Muscle layer of duodenum (tissue), 2 donors: Measurements from ENCODE around the gene MVK.

ENCODE experiments used
- H3K27ac ChIP-seq: one replicate; pipeline ENCODE4 v1.7.0; 2013; ENCODE audit warnings: mild to moderate bottlenecking, low read length
- H3K27me3 ChIP-seq: one replicate; pipeline ENCODE4 v1.7.0; 2013; ENCODE audit warnings: low read depth, mild to moderate bottlenecking, control low read depth, low read length
- H3K36me3 ChIP-seq, 2 donors: one replicate each; pipeline ENCODE4 v1.7.0; 2013; ENCODE audit warnings: low read length in 2 of 2, control low read depth in 1 of 2, mild to moderate bottlenecking in 1 of 2; ENCODE audit not compliant: insufficient read depth in 2 of 2, control insufficient read depth in 1 of 2
- H3K4me1 ChIP-seq, 2 donors: one replicate each; pipeline ENCODE4 v1.7.0; 2013; ENCODE audit warnings: low read length in 2 of 2, mild to moderate bottlenecking in 2 of 2, control low read depth in 1 of 2, moderate library complexity in 1 of 2; ENCODE audit not compliant: insufficient read depth in 2 of 2, control insufficient read depth in 1 of 2
- H3K4me3 ChIP-seq, 2 donors: one replicate each; pipeline ENCODE4 v1.7.0; 2013; ENCODE audit warnings: low read length in 2 of 2, low read depth in 1 of 2, mild to moderate bottlenecking in 1 of 2
- H3K9me3 ChIP-seq, 2 donors: one replicate each; pipeline ENCODE4 v1.7.0; 2013; ENCODE audit warnings: low read length in 2 of 2, control low read depth in 1 of 2, mild to moderate bottlenecking in 1 of 2; ENCODE audit not compliant: control insufficient read depth in 1 of 2
- donor health status: healthy.

Gene MVK

DNA sequence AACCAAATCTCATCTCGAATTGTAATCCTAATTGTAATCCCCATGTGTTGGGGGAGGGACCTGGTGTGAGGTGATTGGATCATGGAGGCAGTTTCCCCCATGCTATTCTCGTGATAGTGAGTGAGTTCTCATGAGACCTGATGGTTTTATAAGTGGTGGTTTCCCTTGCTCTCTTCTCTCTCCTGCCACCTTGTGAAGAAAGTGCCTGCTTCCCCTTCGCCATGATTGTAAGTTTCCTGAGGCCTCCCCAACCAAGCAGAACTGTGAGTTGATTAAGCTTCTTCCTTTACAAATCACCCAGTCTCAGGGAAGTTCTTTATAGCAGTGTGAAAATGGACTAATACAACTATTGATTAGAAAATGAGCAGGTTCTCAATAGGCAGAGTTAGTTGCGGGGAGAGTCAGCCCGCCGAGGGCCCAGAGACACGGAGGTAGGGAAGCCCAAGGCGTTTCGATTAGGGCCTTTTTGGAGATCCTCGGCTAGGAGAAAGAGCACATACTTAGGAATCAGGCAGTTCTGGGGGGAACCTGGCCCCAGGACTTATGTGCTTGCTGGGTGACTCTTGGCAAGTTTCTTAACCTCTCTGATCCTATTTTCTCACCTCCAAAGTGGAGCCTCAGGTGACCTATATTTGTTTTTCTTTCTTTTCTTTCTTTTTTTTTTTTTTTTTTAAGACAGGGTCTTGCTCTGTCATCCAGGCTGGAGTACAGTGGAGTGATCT lies 65.7 kb downstream of the MVK start:
- no peak overlapping the region for H3K4me3 ChIP-seq
- no peaks in the 10 kb centered on the region for H3K9me3 ChIP-seq

DNA sequence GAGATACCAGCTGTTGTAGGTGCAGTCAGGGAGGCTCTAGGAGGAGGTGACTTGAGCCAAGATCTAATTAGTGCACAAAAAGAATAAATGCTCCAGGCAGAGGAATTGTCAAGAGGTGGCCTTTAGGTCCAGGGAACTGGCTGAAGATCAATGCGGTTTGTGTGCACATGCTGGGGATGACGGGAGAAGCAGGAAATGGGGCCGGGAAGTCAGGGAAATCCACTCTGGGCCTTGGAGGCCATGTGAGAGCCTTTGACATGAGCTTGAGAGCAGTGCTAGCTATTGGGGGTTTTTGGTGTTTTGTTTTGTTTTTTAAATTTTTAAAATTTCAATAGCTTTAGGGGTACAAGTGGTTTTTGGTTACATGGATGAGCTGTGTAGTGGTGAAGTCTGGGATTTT lies 67.4 kb downstream of the MVK start:
- no peak overlapping the region for H3K4me3 ChIP-seq
- no peaks in the 10 kb centered on the region for H3K9me3 ChIP-seq
- H3K4me1 ChIP-seq, result no peaks in the 10 kb centered on the region
- no peaks in the 10 kb centered on the region for H3K36me3 ChIP-seq
- H3K27ac ChIP-seq, result no peak overlapping the region
- H3K27me3 ChIP-seq, result peaks cover 9% of the 10 kb centered on the region

More for the DNA sequence above, 65.7 kb downstream of the MVK start:
- Histone ChIP-seq H3K4me1 (no peaks in the 10 kb centered on the region), H3K27me3 (peaks cover 5% of the 10 kb centered on the region), H3K27ac (no peak overlapping the region), H3K36me3 (no peaks in the 10 kb centered on the region)

DNA sequence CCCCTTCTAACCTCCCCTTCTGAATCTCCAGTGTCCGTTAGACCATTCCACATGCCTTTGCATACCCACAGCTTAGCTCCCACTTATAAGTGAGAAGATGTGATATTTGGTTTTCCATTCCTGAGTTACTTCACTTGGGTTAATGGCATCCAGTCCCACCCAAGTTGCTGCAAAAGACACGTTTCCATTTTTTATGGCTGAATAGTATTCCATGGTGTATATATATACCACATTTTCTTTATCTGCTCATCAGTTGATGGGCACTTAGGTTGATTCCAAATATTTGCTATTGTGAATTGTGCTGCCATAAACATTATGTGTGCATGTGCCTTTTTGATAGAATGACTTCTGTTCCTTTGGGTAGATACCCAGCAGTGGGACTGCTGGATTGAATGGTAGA lies 67.8 kb downstream of the MVK start:
- H3K36me3 ChIP-seq, result no peaks in the 10 kb centered on the region
- H3K27ac ChIP-seq, result no peak overlapping the region
- H3K9me3 ChIP-seq, result no peaks in the 10 kb centered on the region
- H3K4me3 ChIP-seq, result no peak overlapping the region
- H3K4me1 ChIP-seq, result no peaks in the 10 kb centered on the region
- H3K27me3 ChIP-seq, result peaks cover 13% of the 10 kb centered on the region

DNA sequence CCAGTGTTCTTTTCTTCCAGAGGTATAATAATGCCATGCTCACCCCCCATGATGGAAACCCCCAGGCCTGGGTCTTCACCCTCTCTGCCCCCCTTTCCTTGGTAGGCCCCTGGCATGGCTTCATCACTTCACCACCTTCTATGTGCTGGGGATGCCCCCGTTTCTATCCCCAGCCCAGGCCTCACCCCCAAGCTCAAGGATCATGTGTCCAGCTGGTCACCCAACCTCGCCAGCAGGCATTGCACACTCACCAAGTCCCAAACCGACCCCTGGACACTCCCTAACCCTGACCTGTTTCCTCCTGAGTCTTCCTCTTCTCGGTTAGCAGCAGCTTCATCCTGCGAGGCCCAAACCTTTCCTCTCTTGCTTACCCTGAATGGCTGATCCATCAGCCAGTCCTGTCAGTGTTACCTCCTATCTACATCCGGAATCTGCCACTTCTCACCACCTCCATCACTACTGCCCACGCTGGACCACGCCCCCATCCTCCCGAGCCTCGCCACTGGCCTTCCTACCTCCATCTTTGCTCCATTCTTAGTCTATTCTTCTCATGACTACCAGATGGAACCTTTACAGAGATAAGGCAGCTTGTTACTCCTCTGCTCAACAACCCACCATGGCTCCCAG lies 69.0 kb downstream of the MVK start:
- no peaks in the 10 kb centered on the region for H3K9me3 ChIP-seq
- no peaks in the 10 kb centered on the region for H3K36me3 ChIP-seq
- no peaks in the 10 kb centered on the region for H3K4me1 ChIP-seq
- no peak overlapping the region for H3K4me3 ChIP-seq
- H3K27me3 ChIP-seq, result peaks cover 14% of the 10 kb centered on the region
- no peak overlapping the region for H3K27ac ChIP-seq

DNA sequence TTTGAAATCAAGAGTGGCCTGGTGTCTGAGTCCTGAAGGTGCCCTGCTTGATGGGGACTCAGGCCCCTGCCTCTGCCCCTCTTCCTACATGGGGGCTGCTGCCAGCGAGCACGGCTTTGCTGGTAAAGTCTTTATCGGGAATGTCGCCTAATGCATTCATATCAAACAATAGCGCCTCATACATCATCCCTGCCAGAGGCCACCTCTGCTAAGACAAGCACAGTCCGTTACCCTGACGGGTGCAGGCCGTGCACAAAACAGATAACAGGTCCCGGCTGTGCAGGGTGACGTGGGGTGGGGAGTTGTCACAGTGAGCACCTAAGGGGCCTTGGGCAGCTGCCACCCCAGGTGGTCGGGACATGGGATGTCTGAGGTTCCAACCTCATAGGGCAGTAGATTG lies 71.6 kb downstream of the MVK start:
- Histone ChIP-seq H3K9me3 (no peaks in the 10 kb centered on the region), H3K36me3 (no peaks in the 10 kb centered on the region), H3K27ac (no peak overlapping the region), H3K4me3 (no peak overlapping the region), H3K4me1 (no peaks in the 10 kb centered on the region), H3K27me3 (peaks cover 9% of the 10 kb centered on the region)

DNA sequence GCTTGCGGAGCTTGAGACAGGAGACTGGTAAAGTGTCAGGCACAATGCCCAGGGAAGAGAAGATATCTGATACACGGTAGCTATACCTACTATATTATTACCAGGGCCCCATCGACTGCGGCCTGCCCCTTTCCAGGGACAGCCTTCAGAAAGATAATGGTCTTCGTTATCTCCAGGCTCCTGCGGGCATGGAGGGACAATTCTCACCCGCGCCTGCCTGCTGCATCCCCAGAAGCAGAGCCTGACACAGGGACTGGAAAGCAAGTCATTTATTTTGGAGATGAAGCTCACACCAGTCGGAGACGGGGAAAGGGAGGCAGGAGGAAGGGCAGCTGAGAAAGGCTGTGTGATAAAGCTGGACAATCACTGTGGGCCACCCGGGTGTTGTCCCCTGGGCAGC lies 72.1 kb downstream of the MVK start:
- Histone ChIP-seq H3K9me3 (no peaks in the 10 kb centered on the region), H3K4me3 (no peak overlapping the region), H3K27me3 (peaks cover 9% of the 10 kb centered on the region), H3K27ac (no peak overlapping the region), H3K36me3 (no peaks in the 10 kb centered on the region), H3K4me1 (no peaks in the 10 kb centered on the region)
